Sigmoid colon (tissue), 4 donors: ENCODE data around the gene PHAF1.
A peak's percentile ranks its signal among the peaks of the same experiment; 100 is the strongest.

Experiments used
- CTCF ChIP-seq, 4 experiments: fragments of 450-650 bp in 3 of 4; fragments of 200-600 bp in 1 of 4; IDR thresholded peaks; one replicate each; pipeline ENCODE4 v1.5.1; 2016 to 2019; ENCODE audit warnings: antibody characterized with exemption in 4 of 4, mild to moderate bottlenecking in 3 of 4, moderate library complexity in 2 of 4
- EP300 ChIP-seq, 4 donors: sonication (generic); formaldehyde crosslinking; IDR thresholded peaks; one replicate each; pipeline ENCODE4 v1.6.1; 2017; ENCODE audit warnings: antibody characterized with exemption in 4 of 4
- POLR2A ChIP-seq, 2 donors: fragments of 450-650 bp; IDR thresholded peaks; one replicate each; pipeline ENCODE4 v1.6.1; 2016; ENCODE audit warnings: antibody characterized with exemption in 2 of 2, mild to moderate bottlenecking in 2 of 2, moderate library complexity in 2 of 2
- POLR2AphosphoS5 ChIP-seq, 4 donors: sonication (generic); formaldehyde crosslinking; IDR thresholded peaks; one replicate each; pipeline ENCODE4 v1.6.1; 2017; ENCODE audit warnings: antibody characterized with exemption in 4 of 4

- TF ChIP-seq CTCF (IDR thresholded peaks at IDR 0.05) = no peak
- no peak for TF ChIP-seq EP300 (IDR thresholded peaks at IDR 0.05)
- no peak for TF ChIP-seq POLR2A (IDR thresholded peaks at IDR 0.05)
- peak in 3 of 4 donors; percentile 12 to 46 (median 42) for TF ChIP-seq POLR2AphosphoS5 (IDR thresholded peaks at IDR 0.05)
Measured at GRCh38 chr16:67150833-67151396, 41.2 kb downstream of the PHAF1 start, which contains the start of gene B3GNT9.
